Activated CD4-positive, CD25-positive, alpha-beta regulatory T cell treated with anti-CD3 and anti-CD28 coated beads, Interleukin-2, amount 50 U/mL, for 72 hours (primary cell): ENCODE measurements around the gene RIPK3.

Experiments used
- DNase-seq: peaks from one replicate; pipeline ENCODE4 v3.0.0; 2021

RIPK3 gene

GRCh38 chr14:24300326-24300980 lies 39.3 kb downstream of the RIPK3 start:
- DNase-seq: no peak

DNA sequence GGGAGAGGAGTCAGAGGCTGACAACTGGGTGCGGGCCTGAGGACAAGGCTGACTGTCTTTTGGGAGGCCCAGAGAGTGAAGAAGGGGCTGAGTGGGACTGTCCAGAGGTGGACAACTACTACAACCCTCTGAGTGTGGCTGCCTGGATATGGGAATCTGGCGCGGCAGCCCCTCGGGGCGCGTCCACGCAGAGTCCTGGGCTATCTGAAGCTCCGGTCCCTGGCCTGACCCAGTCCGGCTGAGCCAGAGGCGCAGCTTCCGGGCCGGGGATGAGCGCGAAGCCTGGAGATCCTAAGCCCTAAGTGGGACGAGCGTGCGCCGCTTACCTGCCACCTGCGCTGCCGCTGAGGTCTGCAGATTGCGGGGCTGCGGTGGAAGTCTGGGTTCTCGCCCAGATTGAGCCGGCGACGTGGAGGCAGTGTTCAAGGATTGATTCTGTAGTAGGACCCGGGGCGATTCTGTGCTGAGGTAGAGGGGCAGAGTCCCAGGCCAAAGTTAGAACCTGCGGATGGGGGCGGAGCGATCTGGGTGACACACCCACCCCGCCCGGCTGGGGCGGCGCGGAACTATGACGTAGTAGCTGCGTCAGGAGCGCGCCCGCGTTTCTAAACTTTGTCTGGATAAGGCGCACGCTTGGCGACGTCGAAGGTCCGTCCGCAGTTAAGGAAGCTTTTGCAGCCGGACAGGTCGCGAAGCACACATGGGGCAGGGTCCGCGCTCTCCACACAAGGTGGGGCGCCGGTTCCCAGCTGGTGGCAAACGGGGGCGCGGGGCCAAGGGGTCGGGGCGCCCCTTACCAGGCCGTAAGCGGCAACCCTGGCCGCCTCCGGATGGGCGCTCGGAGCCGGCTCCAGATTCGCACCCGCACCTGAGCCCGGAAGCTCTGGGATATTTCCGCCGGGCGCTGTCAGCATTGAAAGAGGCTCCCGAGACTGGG lies 40.3 kb downstream of the RIPK3 start, which contains the start of the genes DHRS1 and NOP9:
TSS of gene DHRS1 (minus strand) at position 526 of the 937 bp plus-strand sequence. CDS start 674 bp downstream, outside the sequence.
TSS of gene NOP9 (plus strand) at position 596 of the 937 bp plus-strand sequence. CDS start at position 701, 105 bp downstream.
- DNase-seq: peak; percentile 95

DNA sequence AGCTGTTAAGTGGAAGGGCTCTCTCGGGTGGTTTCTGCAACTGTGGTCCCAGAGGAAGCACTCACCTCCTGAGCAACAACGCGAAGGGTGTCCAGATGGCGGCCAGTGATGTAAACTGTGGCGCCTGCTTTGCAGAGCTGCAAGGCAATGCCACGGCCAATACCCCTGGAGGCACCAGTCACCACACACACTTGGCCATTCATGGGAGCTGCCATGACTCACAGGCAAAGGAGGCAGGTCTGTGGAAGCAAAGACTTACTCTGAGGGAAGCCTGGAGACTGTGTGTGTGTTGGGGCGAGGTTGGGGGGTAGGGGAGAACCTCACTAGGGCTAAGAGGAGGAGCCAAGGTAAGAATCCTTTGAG lies 40.9 kb downstream of the RIPK3 start:
- no peak for DNase-seq

GRCh38 chr14:24297190-24297964 lies 42.4 kb downstream of the RIPK3 start:
- DNase-seq: no peak

DNA sequence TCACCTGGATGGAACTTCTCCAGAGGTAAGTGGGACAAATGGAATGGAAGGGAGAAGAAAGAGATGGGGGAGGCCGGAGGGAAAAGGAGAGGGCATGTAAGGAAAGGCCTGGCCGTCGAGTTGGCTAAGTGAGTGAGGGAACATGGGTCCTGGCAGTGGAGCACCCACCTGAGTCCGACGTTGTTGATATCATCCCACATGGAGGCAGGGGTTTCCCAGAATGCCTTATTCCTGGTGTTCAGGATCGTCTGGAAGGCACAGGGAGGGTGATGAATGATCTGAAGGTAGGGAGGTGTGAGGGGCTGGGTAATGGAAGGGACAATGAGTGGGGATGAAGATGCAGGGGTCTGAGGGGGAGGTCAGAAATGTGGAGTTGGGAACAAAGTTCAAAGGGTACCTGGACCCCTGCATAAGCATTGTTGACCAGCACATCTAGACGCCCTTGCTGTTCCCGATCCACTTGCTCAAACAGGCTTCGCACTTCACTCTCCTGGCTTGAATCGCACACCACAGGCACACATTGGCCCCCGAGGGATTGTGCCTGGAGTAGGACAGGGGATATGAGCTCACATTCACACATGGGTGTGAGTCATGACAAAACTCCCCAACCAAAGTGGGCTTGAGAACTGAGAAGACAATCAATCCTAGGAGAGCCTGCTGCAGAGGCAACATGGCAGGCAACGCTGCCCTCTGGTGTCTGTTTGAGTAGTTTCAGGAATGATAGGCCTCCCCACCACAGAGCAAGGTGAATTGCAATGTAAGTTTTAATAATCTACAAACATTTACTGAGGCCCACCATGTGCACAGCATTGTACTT lies 43.2 kb downstream of the RIPK3 start:
- DNase-seq: peak; percentile 60

GRCh38 chr14:24293525-24293924 lies 46.3 kb downstream of the RIPK3 start:
- DNase-seq: no peak

DNA sequence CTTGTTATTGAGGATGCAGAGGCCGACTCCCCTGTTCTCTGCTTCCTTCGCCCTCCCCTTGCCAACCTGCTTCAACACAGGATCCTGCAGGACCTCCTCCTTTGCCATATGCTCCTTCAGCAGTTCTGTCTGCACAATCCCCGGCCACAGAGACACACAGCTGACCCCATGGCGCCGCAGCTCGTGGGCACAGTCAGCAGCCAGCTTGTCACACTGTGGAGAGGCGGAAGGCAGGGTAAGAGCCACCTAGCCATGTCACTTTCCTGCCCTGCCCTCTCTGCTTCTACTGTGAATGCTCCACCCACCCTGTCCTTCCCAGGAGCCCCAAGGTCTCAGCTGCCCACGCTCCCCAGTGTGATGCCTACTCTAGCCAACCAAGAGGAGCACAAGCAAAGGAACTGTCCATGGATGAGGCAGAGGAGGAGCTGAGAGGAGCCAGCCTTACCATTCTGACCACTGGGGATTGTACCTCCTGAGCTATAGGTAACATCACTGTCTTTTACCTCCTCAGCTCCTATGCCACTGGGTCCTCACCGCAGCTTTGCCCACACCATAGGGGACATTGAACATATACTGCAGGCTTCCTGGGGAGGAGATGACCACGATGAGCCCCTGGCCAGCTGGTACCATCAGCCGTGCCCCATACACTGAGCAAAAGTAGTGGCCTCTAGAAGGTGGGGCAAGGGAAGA lies 47.5 kb downstream of the RIPK3 start:
- no peak for DNase-seq

DNA sequence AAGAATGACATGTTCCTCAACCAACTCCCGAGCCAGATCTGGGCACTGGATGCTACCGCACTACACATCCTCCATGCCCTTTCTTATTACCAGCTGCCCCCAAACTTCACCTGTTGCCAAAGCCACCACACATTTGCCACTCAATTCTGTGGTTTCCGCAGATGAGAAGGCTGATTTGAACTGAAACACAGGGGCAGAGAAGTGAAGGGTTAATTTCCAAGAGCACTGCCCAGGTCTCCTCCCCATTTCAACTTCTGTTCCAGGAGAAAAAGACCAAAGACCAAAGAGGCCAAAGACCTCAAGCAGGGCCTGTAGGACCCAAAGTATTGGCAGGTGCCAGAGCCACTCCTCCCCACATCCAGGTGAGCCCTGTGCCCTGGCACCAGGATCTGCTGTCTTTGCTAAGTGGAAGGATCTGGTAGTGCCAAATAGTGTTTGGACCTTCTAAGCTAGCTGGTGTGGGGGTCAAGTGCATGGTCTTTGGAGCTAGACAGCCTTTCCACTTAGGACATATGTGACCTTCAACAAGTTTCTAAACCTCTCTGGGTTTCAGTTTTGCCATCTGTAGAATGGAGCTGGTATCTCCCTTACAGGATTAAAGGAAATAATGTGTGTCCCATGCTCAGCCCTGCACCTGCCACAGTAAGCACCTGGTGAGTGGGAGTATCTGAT lies 48.2 kb downstream of the RIPK3 start:
- DNase-seq: no peak

DNA sequence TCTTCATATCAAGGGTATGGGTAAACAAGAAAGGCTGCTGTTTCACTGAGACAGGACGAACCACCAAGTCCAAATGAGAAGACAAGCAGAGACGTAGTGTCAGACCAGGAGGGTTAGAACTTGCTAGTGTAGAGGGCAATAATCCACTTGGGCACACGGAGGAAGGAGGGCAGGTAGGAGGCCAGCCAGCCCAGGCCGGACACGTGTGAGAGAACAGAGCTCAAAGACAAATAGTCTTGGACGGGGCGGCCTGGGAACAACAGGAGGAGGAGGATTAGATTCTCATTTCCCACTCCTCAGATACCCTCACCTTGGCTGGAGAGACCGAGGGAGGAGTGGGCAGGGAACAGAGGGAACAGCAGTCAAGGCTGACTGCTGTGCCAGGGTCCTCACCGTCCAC lies 49.0 kb downstream of the RIPK3 start:
- no peak for DNase-seq

DNA sequence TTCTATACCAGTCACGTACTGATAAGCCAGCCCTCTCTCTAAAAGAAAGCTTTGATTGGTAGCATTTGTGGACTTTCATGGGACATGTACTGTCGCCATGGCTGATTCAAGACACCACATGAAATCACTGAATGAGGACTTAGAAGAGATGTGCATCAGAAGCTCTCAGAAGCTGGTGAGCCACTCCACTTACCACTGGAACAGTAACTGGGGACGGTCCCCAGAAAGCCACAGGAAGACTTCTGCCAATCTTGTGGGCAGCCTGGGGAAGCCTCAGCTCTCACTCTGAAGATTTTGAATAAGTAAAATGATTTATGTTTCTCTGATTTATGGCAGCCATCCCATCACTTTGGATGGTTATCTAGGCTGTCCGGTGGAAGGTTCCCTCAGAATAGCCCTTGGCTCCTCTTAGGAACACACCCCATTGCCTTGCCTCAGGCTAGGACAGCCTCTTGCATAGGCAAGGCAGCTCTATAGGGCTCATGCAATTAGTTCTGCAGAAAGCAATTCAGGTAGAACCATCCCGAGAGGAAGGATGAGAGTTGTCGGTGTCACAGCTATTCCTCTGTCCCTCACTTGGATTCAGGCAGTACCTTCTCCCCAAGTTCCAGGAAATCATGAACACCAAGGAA lies 50.0 kb downstream of the RIPK3 start:
- DNase-seq: peak; percentile 62

GRCh38 chr14:24286996-24287395 lies 52.8 kb downstream of the RIPK3 start:
- DNase-seq: no peak
